IPS DF 6.9 (cell line): ENCODE data around the gene NME1.
"Not testable (repeated sequence)": the region's sequence is repeated elsewhere in the genome, so short reads cannot be mapped to it uniquely, and the experiment has no call there.

Source experiments
- DNase-seq: peaks from one replicate; pipeline ENCODE4 v3.0.0-alpha.2; 2013; ENCODE audit warnings: low read depth, low spot score
- H3K27ac ChIP-seq: one replicate; pipeline ENCODE4 v1.5.1; 2013; ENCODE audit warnings: low read length, control low read depth
- H3K27me3 ChIP-seq: 2 replicates; pipeline ENCODE4 v1.6.1; 2013; ENCODE audit warnings: mild to moderate bottlenecking, low read length; ENCODE audit not compliant: control insufficient read depth, insufficient read depth
- H3K36me3 ChIP-seq: 2 replicates; pipeline ENCODE4 v1.6.1; 2013; ENCODE audit warnings: low read length; ENCODE audit not compliant: control insufficient read depth, insufficient read depth
- H3K4me1 ChIP-seq: 2 replicates; pipeline ENCODE4 v1.6.1; 2013; ENCODE audit warnings: low read length; ENCODE audit not compliant: control insufficient read depth, insufficient read depth
- H3K4me3 ChIP-seq: 2 replicates; pipeline ENCODE4 v1.5.1; 2013; ENCODE audit warnings: mild to moderate bottlenecking, low read length
- H3K9me3 ChIP-seq: 2 replicates; pipeline ENCODE4 v1.6.1; 2013; ENCODE audit warnings: low read length, inconsistent platforms; ENCODE audit not compliant: control insufficient read depth, insufficient read depth
- WGBS: extraction: QIAGEN DNeasy Blood & Tissue Kit; methylation state at CpG from one replicate; pipeline ENCODE4 v1.1.7; 2013; ENCODE audit warnings: mixed read lengths, missing lambda C conversion rate; ENCODE audit not compliant: insufficient read length, insufficient coverage; 5-methylcytosine and 5-hydroxymethylcytosine counted together

NME1 gene

DNA sequence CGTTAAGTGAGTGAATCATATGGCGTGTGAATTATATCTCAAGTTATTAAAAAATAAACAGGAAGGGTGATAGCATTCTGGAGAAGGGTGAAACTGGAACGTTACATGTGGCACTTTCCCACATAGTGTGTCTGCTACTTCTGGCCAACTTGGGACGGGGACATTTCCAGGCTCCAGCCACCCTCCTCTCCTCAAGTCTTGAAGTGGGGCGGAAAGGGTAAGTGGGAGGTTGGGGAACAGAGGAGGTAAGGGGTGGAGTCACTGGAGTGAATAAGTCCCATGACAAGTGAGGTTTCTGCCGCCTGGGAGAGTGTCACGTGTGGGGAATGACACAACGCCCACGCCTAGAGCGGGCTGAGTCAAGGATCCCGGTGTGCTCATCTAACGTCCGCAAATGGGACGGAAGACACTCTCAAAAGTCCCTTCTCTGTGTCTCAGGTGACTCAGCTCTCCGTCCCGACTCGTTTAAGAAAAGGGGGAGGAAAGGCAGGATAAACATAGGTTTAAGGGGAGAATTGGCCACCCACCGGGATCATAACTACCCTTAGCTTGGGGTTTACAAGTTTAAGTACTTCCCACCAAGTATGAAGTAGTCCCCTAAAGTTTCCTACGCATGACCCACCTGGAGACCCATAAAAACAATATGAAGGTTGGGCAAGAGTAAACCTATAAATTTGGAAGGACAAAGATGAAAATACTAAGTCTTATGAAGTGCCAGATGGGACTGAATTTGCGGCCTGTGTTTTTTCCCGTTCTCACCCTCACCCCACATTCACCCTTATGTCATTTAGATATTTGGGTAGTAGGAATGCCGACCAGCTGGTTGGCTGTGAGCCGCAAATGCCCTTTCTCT lies 31.5 kb upstream of the NME1 start:
- no peaks in the 10 kb centered on the region for H3K9me3 ChIP-seq
- peak overlapping the region; percentile 37; the same call in 1 of the 2 replicates for H3K4me3 ChIP-seq
- DNase-seq, result peak; percentile 37
- H3K36me3 ChIP-seq, result no peaks in the 10 kb centered on the region
- H3K27me3 ChIP-seq, result no peaks in the 10 kb centered on the region
- H3K27ac ChIP-seq, result no peak overlapping the region
- no peaks in the 10 kb centered on the region for H3K4me1 ChIP-seq
- no CpG with 5 or more reads among the region's 23 CpGs for WGBS

DNA sequence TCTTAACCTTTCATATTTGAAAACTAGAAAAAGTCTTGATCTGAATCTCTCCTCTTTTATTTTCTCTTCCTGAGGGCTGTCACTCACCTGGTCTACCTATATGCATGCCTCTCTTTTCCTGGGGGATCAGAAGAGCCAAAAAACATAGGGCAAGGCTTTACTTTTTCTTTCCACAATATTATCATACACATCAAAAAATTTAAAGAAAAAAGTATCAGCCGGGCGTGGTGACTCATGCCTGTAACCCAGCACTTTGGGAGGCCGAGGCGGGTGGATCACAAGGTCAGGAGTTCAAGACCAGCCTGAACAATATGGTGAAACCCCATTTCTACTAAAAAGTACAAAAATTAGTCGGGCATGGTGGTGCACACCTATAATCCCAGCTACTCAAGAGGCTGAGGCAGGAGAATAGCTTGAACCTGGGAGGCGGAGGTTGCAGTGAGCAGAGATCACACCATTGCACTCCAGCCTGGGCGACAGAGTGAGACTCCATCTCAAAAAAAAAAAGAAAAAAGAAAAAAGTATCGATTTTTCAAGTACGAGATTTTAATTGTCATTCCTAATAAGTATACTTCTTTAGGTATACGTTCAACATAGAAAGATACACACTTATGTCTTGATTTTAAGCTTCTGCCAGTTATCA lies 30.8 kb upstream of the NME1 start:
- not testable (repeated sequence) for H3K36me3 ChIP-seq, H3K27ac ChIP-seq, H3K9me3 ChIP-seq, H3K4me3 ChIP-seq, DNase-seq, H3K4me1 ChIP-seq, H3K27me3 ChIP-seq
- no CpG with 5 or more reads among the region's 10 CpGs for WGBS

DNA sequence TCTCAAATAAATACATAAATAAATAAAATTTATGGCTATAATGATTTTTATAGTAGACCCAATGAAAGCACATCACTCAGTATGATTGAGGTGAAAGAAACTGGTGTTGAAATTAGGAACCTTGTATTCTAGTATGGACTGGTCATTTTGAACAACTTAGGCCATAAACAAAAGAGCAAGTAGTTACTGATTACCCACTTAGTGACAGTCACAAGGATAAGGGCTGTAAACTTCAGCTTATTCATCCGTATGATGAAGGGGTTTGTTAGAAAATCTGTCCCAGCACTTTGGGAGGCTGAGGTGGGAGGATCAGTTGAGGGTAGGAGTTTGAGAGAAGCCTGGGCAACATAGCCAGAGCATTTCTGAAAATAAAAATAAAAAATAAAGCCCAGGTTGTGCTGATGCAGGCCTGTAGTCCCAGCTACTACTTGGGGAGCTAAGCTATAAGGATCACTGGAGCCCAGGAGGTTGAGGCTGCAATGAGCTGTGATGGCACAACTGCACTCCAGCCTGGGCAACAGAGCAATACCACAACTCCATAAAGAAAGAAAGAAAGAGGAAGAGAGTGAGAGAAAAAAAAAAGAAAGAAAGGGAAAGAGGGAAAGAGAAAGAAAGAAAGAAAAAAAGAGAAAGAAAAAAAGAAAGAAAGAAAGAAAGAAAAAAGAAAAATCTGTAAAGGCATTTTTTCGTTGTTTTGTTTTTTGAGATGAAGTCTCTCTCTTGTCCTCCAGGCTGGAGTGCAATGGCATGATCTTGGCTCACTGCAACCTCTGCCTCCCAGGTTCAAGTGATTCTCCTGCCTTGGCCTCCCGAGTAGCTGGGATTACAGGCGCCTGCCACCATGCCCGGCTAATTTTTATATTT lies 28.5 kb upstream of the NME1 start:
- H3K4me3 ChIP-seq, result no peak overlapping the region
- no peaks in the 10 kb centered on the region for H3K36me3 ChIP-seq
- WGBS, result no CpG with 5 or more reads among the region's 5 CpGs
- H3K27ac ChIP-seq, result no peak overlapping the region
- no peaks in the 10 kb centered on the region for H3K9me3 ChIP-seq
- H3K4me1 ChIP-seq, result no peaks in the 10 kb centered on the region
- DNase-seq, result no peak
- H3K27me3 ChIP-seq, result no peaks in the 10 kb centered on the region

DNA sequence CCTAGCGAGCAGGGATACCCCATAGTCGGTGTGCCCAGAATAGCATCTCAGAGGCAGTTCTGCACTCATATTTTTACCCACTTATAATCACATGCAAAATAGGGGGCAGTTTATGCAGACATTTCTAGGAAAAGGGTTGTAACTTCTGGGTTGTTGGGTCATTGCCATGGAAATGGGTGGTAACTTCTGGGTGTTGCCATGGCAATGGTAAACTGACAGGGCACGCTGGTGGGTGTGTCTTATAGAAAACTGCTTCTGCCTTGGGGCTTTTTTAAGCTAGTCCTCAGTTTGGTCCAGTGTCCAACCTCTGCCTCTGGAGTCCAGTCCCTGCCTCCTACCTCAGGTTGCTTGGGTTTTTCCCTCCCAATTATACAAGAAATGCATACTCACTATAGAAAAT lies 25.3 kb upstream of the NME1 start:
- Histone ChIP-seq H3K4me1 (no peaks in the 10 kb centered on the region), H3K4me3 (no peak overlapping the region), H3K27me3 (no peaks in the 10 kb centered on the region), H3K9me3 (no peaks in the 10 kb centered on the region), H3K27ac (no peak overlapping the region), H3K36me3 (no peaks in the 10 kb centered on the region)
- no CpG with 5 or more reads among the region's 3 CpGs for WGBS
- DNase-seq, result no peak

DNA sequence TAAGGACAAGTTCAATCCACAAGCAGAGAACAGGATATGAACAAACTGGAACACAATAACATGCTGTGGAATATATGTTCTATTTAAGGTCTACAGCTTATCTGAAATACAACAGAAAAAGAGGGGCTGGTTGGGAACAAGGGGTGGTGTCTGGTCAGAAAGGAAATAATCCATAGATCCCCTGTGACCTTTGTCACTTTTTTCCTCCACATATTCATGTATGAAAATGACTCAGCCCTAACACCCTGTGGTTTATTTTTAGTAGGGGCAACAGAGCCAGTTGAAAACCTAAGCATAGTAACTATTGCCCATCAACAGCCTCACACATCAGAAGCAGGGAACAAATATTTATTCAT lies 20.4 kb upstream of the NME1 start:
- Histone ChIP-seq H3K27me3 (no peaks in the 10 kb centered on the region), H3K27ac (no peak overlapping the region), H3K36me3 (no peaks in the 10 kb centered on the region), H3K9me3 (no peaks in the 10 kb centered on the region), H3K4me3 (no peak overlapping the region), H3K4me1 (no peaks in the 10 kb centered on the region)
- DNase-seq, result no peak

DNA sequence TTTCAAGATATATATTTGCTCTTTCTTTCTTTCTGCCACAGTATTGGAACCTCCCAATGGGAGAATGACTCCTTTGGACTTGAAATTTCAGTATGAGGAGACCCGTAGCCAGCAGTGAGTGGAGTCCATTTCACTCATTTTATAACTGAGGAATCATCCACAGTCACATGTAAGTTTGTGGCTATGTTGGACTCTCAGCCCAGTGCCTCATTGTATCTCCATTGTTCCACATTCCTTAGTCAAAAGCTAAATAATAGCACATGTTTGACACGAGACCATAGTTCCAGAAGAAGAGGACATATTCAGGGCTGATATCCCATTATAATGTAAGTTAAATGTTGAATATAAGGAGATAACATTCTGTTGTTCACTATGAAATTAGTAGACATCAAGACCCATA lies 20.0 kb upstream of the NME1 start:
- Histone ChIP-seq H3K4me1 (no peaks in the 10 kb centered on the region), H3K27ac (no peak overlapping the region), H3K36me3 (no peaks in the 10 kb centered on the region), H3K27me3 (no peaks in the 10 kb centered on the region), H3K9me3 (no peaks in the 10 kb centered on the region), H3K4me3 (no peak overlapping the region)
- no CpG with 5 or more reads among the region's 2 CpGs for WGBS
- DNase-seq, result no peak

DNA sequence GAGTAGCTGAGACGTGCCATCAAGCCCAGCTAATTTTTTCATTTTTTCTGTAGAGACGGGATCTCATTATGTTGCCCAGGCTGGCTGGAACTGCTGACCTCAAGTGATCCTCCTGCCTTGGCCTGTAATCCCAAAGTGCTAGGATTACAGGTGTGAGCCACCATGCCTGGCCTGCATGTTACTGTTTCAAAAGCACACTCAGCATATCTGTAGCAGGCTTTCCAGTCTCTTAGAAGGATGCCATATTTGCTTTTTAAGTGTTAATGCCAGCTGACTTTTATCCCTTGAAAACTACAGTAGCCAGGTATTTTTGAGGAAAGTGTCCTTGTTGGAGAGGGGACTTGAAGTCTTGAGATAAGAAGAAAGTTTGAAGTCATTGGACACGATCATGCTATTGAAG lies 17.4 kb upstream of the NME1 start:
- Histone ChIP-seq H3K27ac (no peak overlapping the region), H3K9me3 (no peaks in the 10 kb centered on the region; the same call in 1 of the 2 replicates), H3K4me3 (no peak overlapping the region), H3K4me1 (no peaks in the 10 kb centered on the region), H3K27me3 (no peaks in the 10 kb centered on the region), H3K36me3 (no peaks in the 10 kb centered on the region)
- DNase-seq, result no peak
- WGBS, result no CpG with 5 or more reads among the region's 3 CpGs

DNA sequence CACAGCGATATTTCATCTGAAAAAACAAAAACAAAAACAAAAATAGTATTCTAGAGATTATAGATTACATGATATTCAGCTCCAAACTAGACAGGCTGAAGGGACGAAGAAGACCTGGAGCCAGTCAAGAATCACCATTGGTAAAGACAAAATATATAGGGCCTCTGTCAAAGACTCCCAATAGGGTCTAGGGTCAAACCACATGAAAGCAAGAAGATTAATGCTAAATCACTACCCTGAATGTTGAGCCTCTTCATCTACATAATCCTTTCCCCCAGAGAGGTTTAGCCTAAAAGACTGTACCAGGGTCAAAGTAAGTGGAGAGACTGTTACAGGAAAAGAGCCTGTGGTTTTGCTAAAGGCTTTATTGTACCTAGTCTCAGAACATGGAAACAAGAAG lies 10.8 kb upstream of the NME1 start:
- H3K9me3 ChIP-seq, result no peaks in the 10 kb centered on the region; the same call in 1 of the 2 replicates
- no CpG with 5 or more reads among the region's 2 CpGs for WGBS
- no peaks in the 10 kb centered on the region for H3K27me3 ChIP-seq
- no peaks in the 10 kb centered on the region for H3K4me1 ChIP-seq
- no peak for DNase-seq
- H3K27ac ChIP-seq, result no peak overlapping the region
- no peak overlapping the region for H3K4me3 ChIP-seq
- H3K36me3 ChIP-seq, result no peaks in the 10 kb centered on the region

DNA sequence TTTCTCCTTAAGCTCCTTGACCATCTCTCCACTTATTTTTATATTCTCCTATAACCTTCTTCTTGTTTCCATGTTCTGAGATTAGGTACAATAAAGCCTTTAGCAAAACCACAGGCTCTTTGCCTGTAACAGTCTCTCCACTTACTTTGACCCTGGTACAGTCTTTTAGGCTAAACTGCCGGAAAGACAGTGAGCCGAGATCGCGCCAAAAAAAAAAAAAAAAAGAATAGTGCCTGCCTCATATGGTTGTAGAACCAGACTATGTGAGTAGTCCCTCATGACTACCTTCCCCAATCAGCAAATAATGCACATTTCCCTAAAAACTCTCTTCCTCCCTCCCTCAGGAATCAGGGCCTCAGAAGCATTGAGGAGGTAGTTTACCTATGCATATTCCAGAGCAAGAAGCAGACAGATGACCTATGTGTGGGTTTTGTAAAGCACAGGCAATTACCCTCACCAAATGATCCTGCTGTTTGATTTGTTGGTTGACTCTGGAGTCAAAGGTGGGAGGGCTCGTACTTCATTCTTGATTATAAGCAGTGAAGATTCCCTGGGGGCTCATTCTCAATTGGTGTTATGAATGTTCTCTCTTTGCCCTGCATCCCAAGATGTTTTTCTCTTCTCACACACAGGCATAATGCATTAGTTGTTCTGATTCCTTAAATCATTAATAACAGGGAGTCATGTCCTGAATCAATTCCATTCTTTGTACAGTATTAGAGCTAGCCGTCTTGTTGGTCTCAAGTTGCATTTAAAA lies 8.9 kb upstream of the NME1 start:
- WGBS, result no CpG with 5 or more reads among the region's 6 CpGs
- no peak overlapping the region for H3K27ac ChIP-seq
- H3K4me3 ChIP-seq, result no peak overlapping the region
- DNase-seq, result no peak
- H3K36me3 ChIP-seq, result no peaks in the 10 kb centered on the region
- no peaks in the 10 kb centered on the region for H3K4me1 ChIP-seq
- H3K9me3 ChIP-seq, result no peaks in the 10 kb centered on the region
- no peaks in the 10 kb centered on the region for H3K27me3 ChIP-seq

DNA sequence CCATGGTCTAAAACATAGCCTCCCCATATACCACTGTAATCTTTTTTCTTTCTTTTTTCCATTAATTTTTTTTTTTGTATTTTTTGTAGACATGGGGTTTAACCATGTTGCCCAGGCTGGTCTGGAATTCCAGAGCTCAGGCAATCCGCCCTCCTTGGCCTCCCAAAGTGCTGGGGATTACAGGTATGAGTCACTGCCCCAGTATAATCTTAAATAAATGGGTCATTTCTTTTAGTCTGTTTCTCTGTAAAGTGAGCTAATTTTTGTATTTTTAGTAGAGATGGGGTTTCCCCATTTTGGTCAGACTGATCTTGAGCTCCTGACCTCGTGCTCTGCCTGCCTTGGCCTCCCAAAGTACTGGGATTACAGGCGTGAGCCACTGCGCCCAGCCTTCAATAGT lies 5.7 kb upstream of the NME1 start:
- no peaks in the 10 kb centered on the region for H3K36me3 ChIP-seq
- no peaks in the 10 kb centered on the region for H3K4me1 ChIP-seq
- H3K9me3 ChIP-seq, result no peaks in the 10 kb centered on the region
- H3K27me3 ChIP-seq, result no peaks in the 10 kb centered on the region
- no peak overlapping the region for H3K27ac ChIP-seq
- H3K4me3 ChIP-seq, result no peak overlapping the region
- DNase-seq, result no peak
- WGBS, result no CpG with 5 or more reads among the region's 4 CpGs
